Neuronal stem cell (in vitro differentiated cells): ENCODE measurements around the gene SLC6A11.

ENCODE experiments used
- DNase-seq: peaks from one replicate; pipeline ENCODE4 v3.0.0-alpha.2; 2013; ENCODE audit warnings: low spot score
- H2AFZ ChIP-seq: one replicate; pipeline ENCODE4 v1.6.1; 2013; ENCODE audit warnings: mild to moderate bottlenecking, low read length, inconsistent platforms
- H2AK5ac ChIP-seq: 2 replicates; pipeline ENCODE4 v1.6.1; 2013; ENCODE audit warnings: low read depth, mild to moderate bottlenecking, inconsistent platforms, low read length, moderate library complexity, mixed read lengths
- H2BK120ac ChIP-seq: 2 replicates; pipeline ENCODE4 v1.6.1; 2013; ENCODE audit warnings: low read depth, mild to moderate bottlenecking, inconsistent platforms, low read length, moderate library complexity, mixed read lengths
- H2BK12ac ChIP-seq: one replicate; pipeline ENCODE4 v1.6.1; 2013; ENCODE audit warnings: low read length, inconsistent platforms
- H2BK15ac ChIP-seq: 2 replicates; pipeline ENCODE4 v1.6.1; 2013; ENCODE audit warnings: mild to moderate bottlenecking, low read length, inconsistent platforms, mixed read lengths
- H2BK5ac ChIP-seq: one replicate; pipeline ENCODE4 v1.6.1; 2013; ENCODE audit warnings: inconsistent platforms, mild to moderate bottlenecking, low read length, moderate library complexity
- H3K14ac ChIP-seq: one replicate; pipeline ENCODE4 v1.6.1; 2013; ENCODE audit warnings: low read length, inconsistent platforms
- H3K18ac ChIP-seq: 2 replicates; pipeline ENCODE4 v1.6.1; 2013; ENCODE audit warnings: low read length, inconsistent platforms
- H3K23ac ChIP-seq: 2 replicates; pipeline ENCODE4 v1.6.1; 2013; ENCODE audit warnings: low read depth, mild to moderate bottlenecking, mixed read lengths, low read length, inconsistent platforms; ENCODE audit not compliant: poor library complexity
- H3K27ac ChIP-seq: replicated peaks from 3 replicates; pipeline ENCODE4 v1.5.1; 2013; ENCODE audit warnings: low read length, inconsistent platforms
- H3K27me3 ChIP-seq, 3 experiments: 2 replicates each; pipeline ENCODE4 v1.6.1; 2013; ENCODE audit warnings: low read length in 3 of 3, mild to moderate bottlenecking in 2 of 3, inconsistent platforms in 1 of 3, low read depth in 1 of 3, mixed read lengths in 1 of 3, moderate library complexity in 1 of 3; ENCODE audit not compliant: control insufficient read depth in 3 of 3, insufficient read depth in 3 of 3
- H3K36me3 ChIP-seq, 2 donors: replicated peaks in 1 of 2; 2 replicates each; pipeline ENCODE4 v1.6.1; 2013; ENCODE audit warnings: low read length in 2 of 2; ENCODE audit not compliant: control insufficient read depth in 2 of 2, insufficient read depth in 2 of 2
- H3K4ac ChIP-seq: 2 replicates; pipeline ENCODE4 v1.6.1; 2013; ENCODE audit warnings: inconsistent platforms, mild to moderate bottlenecking, low read length, moderate library complexity
- H3K4me1 ChIP-seq, 2 donors: 1 replicate in 1 of 2; 2 replicates in 1 of 2; pipeline ENCODE4 v1.6.1; 2013; ENCODE audit warnings: low read length in 2 of 2, low read depth in 1 of 2; ENCODE audit not compliant: control insufficient read depth in 2 of 2, insufficient read depth in 1 of 2
- H3K4me2 ChIP-seq: one replicate; pipeline ENCODE4 v1.6.1; 2013; ENCODE audit warnings: mild to moderate bottlenecking, low read length, inconsistent platforms; ENCODE audit not compliant: insufficient read depth, poor library complexity, severe bottlenecking
- H3K4me3 ChIP-seq, 2 donors: 2 replicates each; pipeline ENCODE4 v1.5.1; 2013; ENCODE audit warnings: low read length in 2 of 2, mild to moderate bottlenecking in 2 of 2, inconsistent platforms in 1 of 2, moderate library complexity in 1 of 2
- H3K79me1 ChIP-seq: one replicate; pipeline ENCODE4 v1.6.1; 2013; ENCODE audit warnings: low read depth, mild to moderate bottlenecking, inconsistent platforms, low read length, moderate library complexity
- H3K9ac ChIP-seq: one replicate; pipeline ENCODE4 v1.6.1; 2013; ENCODE audit warnings: mild to moderate bottlenecking, low read depth, low read length, inconsistent platforms; ENCODE audit not compliant: poor library complexity
- H3K9me3 ChIP-seq, 2 donors: replicated peaks in 1 of 2; 2 replicates each; pipeline versions ENCODE3 to v1.6.1; 2013; ENCODE audit warnings: low read length in 2 of 2, mild to moderate bottlenecking in 2 of 2, inconsistent platforms in 1 of 2, low read depth in 1 of 2, mixed read lengths in 1 of 2, moderate library complexity in 1 of 2; ENCODE audit not compliant: control insufficient read depth in 2 of 2, insufficient read depth in 1 of 2
- H4K8ac ChIP-seq: one replicate; pipeline ENCODE4 v1.6.1; 2013; ENCODE audit warnings: low read depth, mild to moderate bottlenecking, inconsistent platforms, low read length, moderate library complexity
- H4K91ac ChIP-seq: one replicate; pipeline ENCODE4 v1.6.1; 2013; ENCODE audit warnings: low read length, low read depth, mild to moderate bottlenecking, inconsistent platforms; ENCODE audit not compliant: poor library complexity
- WGBS, 2 donors: extraction: QIAGEN DNeasy Blood & Tissue Kit; methylation state at CpG; one replicate each; pipeline ENCODE4 v1.1.7; 2013; ENCODE audit warnings: missing lambda C conversion rate in 2 of 2, mixed read lengths in 1 of 2; ENCODE audit not compliant: insufficient read length in 2 of 2, insufficient replicate concordance in 1 of 2; ENCODE audit errors: extremely low coverage in 2 of 2; 5-methylcytosine and 5-hydroxymethylcytosine counted together

The SLC6A11 gene

GRCh38 chr3:10945683-10946287 lies 129.8 kb downstream of the SLC6A11 start:
- Histone ChIP-seq H3K27me3 (no peaks in the 10 kb centered on the region), H3K79me1 (no peaks in the 10 kb centered on the region)
- peak; percentile 84 for DNase-seq

GRCh38 chr3:10946526-10946925 lies 130.5 kb downstream of the SLC6A11 start:
- H4K8ac ChIP-seq = no peak overlapping the region
- WGBS, 2 donors = no CpG with 5 or more reads among the region's 8 CpGs
- H3K4ac ChIP-seq = no peak overlapping the region
- no peak for DNase-seq
- no peak overlapping the region for H3K9ac ChIP-seq
- no peak overlapping the region for H2BK15ac ChIP-seq
- no peak overlapping the region for H2AFZ ChIP-seq
- no peak overlapping the region for H3K23ac ChIP-seq
- H3K4me3 ChIP-seq = no peak overlapping the region
- no peak overlapping the region for H2BK120ac ChIP-seq
- no peak overlapping the region for H3K18ac ChIP-seq
- peaks cover 6 to 7% of the 10 kb centered on the region in 2 donors for H3K9me3 ChIP-seq
- H3K14ac ChIP-seq = no peak overlapping the region
- H3K27me3 ChIP-seq = no peaks in the 10 kb centered on the region
- no peak overlapping the region for H4K91ac ChIP-seq
- no peak overlapping the region for H3K27ac ChIP-seq
- H2AK5ac ChIP-seq = no peak overlapping the region
- no peak overlapping the region for H2BK5ac ChIP-seq
- peaks cover 0 to 2% of the 10 kb centered on the region in 2 donors for H3K4me1 ChIP-seq
- no peaks in the 10 kb centered on the region for H3K36me3 ChIP-seq
- no peaks in the 10 kb centered on the region for H3K79me1 ChIP-seq
- no peak overlapping the region for H2BK12ac ChIP-seq
- no peak overlapping the region for H3K4me2 ChIP-seq

More at GRCh38 chr3:10945683-10946287, 129.8 kb downstream of the SLC6A11 start:
- Histone ChIP-seq H2BK12ac (no peak overlapping the region), H3K36me3 (no peaks in the 10 kb centered on the region), H2BK120ac (no peak overlapping the region), H3K9me3 (peaks cover 6 to 7% of the 10 kb centered on the region in 2 donors), H3K9ac (no peak overlapping the region), H3K14ac (no peak overlapping the region), H3K27ac (no peak overlapping the region), H2AFZ (no peak overlapping the region), H2BK15ac (no peak overlapping the region), H4K8ac (no peak overlapping the region), H3K4me3 (no peak overlapping the region), H3K4ac (no peak overlapping the region), H3K23ac (peak overlapping the region; percentile 21), H4K91ac (no peak overlapping the region), H3K4me1 (peaks cover 0 to 2% of the 10 kb centered on the region in 2 donors), H3K18ac (no peak overlapping the region), H3K4me2 (no peak overlapping the region), H2BK5ac (no peak overlapping the region), H2AK5ac (no peak overlapping the region)
- WGBS, 2 donors = no CpG with 5 or more reads among the region's 8 CpGs

- no peak overlapping the region for H4K8ac ChIP-seq
- H2AFZ ChIP-seq = no peak overlapping the region
- H2BK5ac ChIP-seq = no peak overlapping the region
- no peak overlapping the region for H2BK15ac ChIP-seq
- peaks cover 0 to 2% of the 10 kb centered on the region in 2 donors for H3K4me1 ChIP-seq
- peak overlapping the region; percentile 26 for H2AK5ac ChIP-seq
- H3K27me3 ChIP-seq = no peaks in the 10 kb centered on the region
- H4K91ac ChIP-seq = no peak overlapping the region
- no peak overlapping the region for H3K4ac ChIP-seq
- no peaks in the 10 kb centered on the region for H3K9me3 ChIP-seq
- H3K27ac ChIP-seq = no peak overlapping the region
- no peak overlapping the region for H3K18ac ChIP-seq
- H3K36me3 ChIP-seq = no peaks in the 10 kb centered on the region
- no peak overlapping the region for H2BK12ac ChIP-seq
- no peak for DNase-seq
- H3K9ac ChIP-seq = no peak overlapping the region
- H3K79me1 ChIP-seq = no peaks in the 10 kb centered on the region
- no peak overlapping the region for H3K14ac ChIP-seq
- H3K4me3 ChIP-seq = no peak overlapping the region
- H3K4me2 ChIP-seq = no peak overlapping the region
- no peak overlapping the region for H3K23ac ChIP-seq
- no peak overlapping the region for H2BK120ac ChIP-seq
- no CpG with 5 or more reads among the region's 6 CpGs for WGBS, 2 donors
Measured at GRCh38 chr3:10948326-10948725, 132.3 kb downstream of the SLC6A11 start.

GRCh38 chr3:10949197-10949596 lies 133.2 kb downstream of the SLC6A11 start:
- Histone ChIP-seq H3K4ac (no peak overlapping the region), H2BK120ac (no peak overlapping the region), H2BK12ac (no peak overlapping the region), H2BK15ac (no peak overlapping the region), H3K27ac (no peak overlapping the region), H3K79me1 (no peaks in the 10 kb centered on the region), H3K4me2 (no peak overlapping the region), H3K9me3 (no peaks in the 10 kb centered on the region), H3K9ac (no peak overlapping the region), H3K14ac (peak overlapping the region; percentile 25), H4K8ac (no peak overlapping the region), H3K36me3 (no peaks in the 10 kb centered on the region), H3K23ac (no peak overlapping the region), H2AK5ac (no peak overlapping the region), H4K91ac (no peak overlapping the region), H2BK5ac (no peak overlapping the region), H3K27me3 (no peaks in the 10 kb centered on the region), H3K4me1 (peaks cover 0 to 2% of the 10 kb centered on the region in 2 donors), H2AFZ (no peak overlapping the region), H3K18ac (no peak overlapping the region), H3K4me3 (no peak overlapping the region)
- WGBS, 2 donors = no CpG with 5 or more reads among the region's 19 CpGs
- no peak for DNase-seq
